HepG2 (cell line): ENCODE data around the gene C2orf76. TPM values are rescaled to one million over a fixed set of nuclear protein-coding genes. Genes with fewer than 3 reads are reported as not detected.

Source experiments
- ATAC-seq: fragments of 200-7000 bp; cut with Tn5 transposase; 3 replicates; pipeline ENCODE4 v1.9.1; 2020; ENCODE audit warnings: mild to moderate bottlenecking, moderate library complexity
- BruUV-seq: library from RNA; stranded (reverse); fragments of 400-500 nt; replicated peaks from 2 replicates; lab custom pipeline; 2021; lab: Mats Ljungman, UMichigan
- CTCF ChIA-PET: fragments of 300-600 bp; formaldehyde crosslinking; extraction: SDS; loops from one replicate; lab custom pipeline; 2021; ENCODE audit warnings: low total read pairs, inconsistent platforms, low intra/inter-chr PET ratio; lab: Yijun Ruan, JAX
- POLR2A ChIA-PET: fragments of 350-600 bp; sonication (Branson Sonifier 250); formaldehyde crosslinking; loops from one replicate; lab custom pipeline; 2020; ENCODE audit warnings: antibody characterized with exemption, inconsistent platforms; lab: Yijun Ruan, JAX
- DNase-seq: peaks from one replicate; pipeline ENCODE4 v3.0.0-alpha.2; 2015; ENCODE audit warnings: low spot score
- FAIRE-seq: peaks from 3 replicates; lab custom pipeline; 2011; peaks lifted over from hg19 to GRCh38; lab: Jason Lieb, UNC
- H2AFZ ChIP-seq: one replicate; pipeline ENCODE4 v1.6.1; 2011; ENCODE audit warnings: low read length, inconsistent platforms
- H3K27ac ChIP-seq: fragments of 300-600 bp; 3 replicates; pipeline ENCODE4 v1.8.0; 2011; ENCODE audit warnings: mixed run types, mild to moderate bottlenecking, mixed read lengths, low read length, inconsistent platforms; ENCODE audit not compliant: insufficient read depth; ENCODE audit errors: extremely low read length
- H3K27me3 ChIP-seq, 2 experiments: fragments of 200-600 bp in 1 of 2; 2 replicates in 1 of 2; 3 replicates in 1 of 2; pipeline versions ENCODE4 v1.6.0 to v1.8.0; 2011; ENCODE audit warnings: low read length in 2 of 2, mild to moderate bottlenecking in 2 of 2, moderate library complexity in 2 of 2, inconsistent platforms in 1 of 2; ENCODE audit not compliant: insufficient read depth in 2 of 2, control insufficient read depth in 1 of 2
- H3K36me3 ChIP-seq, 2 experiments: fragments of 200-600 bp in 1 of 2; replicated peaks in 1 of 2; 2 replicates in 1 of 2; 3 replicates in 1 of 2; pipeline versions ENCODE4 v1.5.1 to v1.8.0; 2011; ENCODE audit warnings: low read length in 2 of 2, inconsistent platforms in 1 of 2; ENCODE audit not compliant: insufficient read depth in 2 of 2, control insufficient read depth in 1 of 2
- H3K4me1 ChIP-seq: 2 replicates; pipeline ENCODE4 v1.5.1; 2012; ENCODE audit warnings: low read length, inconsistent platforms; ENCODE audit not compliant: insufficient read depth
- H3K4me2 ChIP-seq: 2 replicates; pipeline ENCODE4 v1.6.0; 2011; ENCODE audit warnings: low read depth, low read length, inconsistent platforms
- H3K4me3 ChIP-seq, 3 experiments: fragments of 200-600 bp in 1 of 3; sonication (generic), shearing (Covaris generic) in 1 of 3; replicated peaks in 1 of 3; 2 replicates each; pipeline ENCODE4 v1.5.1; 2011 to 2016; ENCODE audit warnings: low read length in 3 of 3, inconsistent platforms in 2 of 3, low read depth in 2 of 3, mild to moderate bottlenecking in 2 of 3, control low read depth in 1 of 3, mixed read lengths in 1 of 3; ENCODE audit not compliant: insufficient read depth in 1 of 3
- H3K79me2 ChIP-seq: one replicate; pipeline ENCODE4 v1.6.1; 2011; ENCODE audit warnings: low read length, inconsistent platforms; ENCODE audit not compliant: insufficient read depth
- H3K9ac ChIP-seq: 2 replicates; pipeline ENCODE4 v1.6.0; 2011; ENCODE audit warnings: mild to moderate bottlenecking, low read depth, low read length, inconsistent platforms; ENCODE audit not compliant: insufficient read depth
- H3K9me3 ChIP-seq: 2 replicates; pipeline ENCODE4 v1.5.1; 2012; ENCODE audit warnings: mild to moderate bottlenecking, low read length
- H4K20me1 ChIP-seq: 2 replicates; pipeline ENCODE4 v1.6.0; 2011; ENCODE audit warnings: inconsistent platforms, mild to moderate bottlenecking, low read length, moderate library complexity; ENCODE audit not compliant: insufficient read depth
- BRCA1 ChIP-seq: sonication (generic); formaldehyde crosslinking; IDR thresholded peaks from 2 replicates; pipeline ENCODE4 v1.4.0; 2020; ENCODE audit warnings: missing genetic modification reagents
- FOXK2 ChIP-seq: fragments of 450-650 bp; IDR thresholded peaks from 2 replicates; pipeline ENCODE4 v1.6.1; 2016
- GZF1 ChIP-seq: sonication (generic); formaldehyde crosslinking; IDR thresholded peaks from 2 replicates; pipeline ENCODE4 v1.5.1; 2020; ENCODE audit warnings: mild to moderate bottlenecking, missing genetic modification reagents
- KAT8 ChIP-seq: IDR thresholded peaks from 2 replicates; pipeline ENCODE4 v1.6.1; 2016; ENCODE audit warnings: missing genetic modification reagents, missing compliant biosample characterization
- NR2F6 ChIP-seq, 2 experiments: IDR thresholded peaks; 2 replicates each; pipeline ENCODE4 v1.6.1; 2016; ENCODE audit warnings: antibody characterized with exemption in 1 of 2, mild to moderate bottlenecking in 1 of 2
- POLR2AphosphoS2 ChIP-seq: IDR thresholded peaks from 2 replicates; pipeline ENCODE4 v1.6.1; 2011; ENCODE audit warnings: low read depth, low read length, improper control_type of control experiment
- REL ChIP-seq: sonication (generic); formaldehyde crosslinking; conservative IDR thresholded peaks from 2 replicates; pipeline ENCODE4 v1.8.0; 2022; ENCODE audit warnings: mild to moderate bottlenecking, missing genetic modification reagents, moderate library complexity
- SCMH1 ChIP-seq: sonication (generic); formaldehyde crosslinking; IDR thresholded peaks from 2 replicates; pipeline ENCODE4 v1.9.0; 2021; ENCODE audit warnings: missing genetic modification reagents, mild to moderate bottlenecking, borderline replicate concordance
- TAF1 ChIP-seq: sonication (generic); formaldehyde crosslinking; IDR thresholded peaks from 2 replicates; pipeline ENCODE4 v1.4.0; 2020; ENCODE audit warnings: missing genetic modification reagents
- TOE1 ChIP-seq: sonication (generic); formaldehyde crosslinking; IDR thresholded peaks from 2 replicates; pipeline ENCODE4 v1.4.0; 2020; ENCODE audit warnings: mild to moderate bottlenecking, missing genetic modification reagents
- ZBTB1 ChIP-seq: sonication (generic); formaldehyde crosslinking; IDR thresholded peaks from 2 replicates; pipeline ENCODE4 v1.4.0; 2020; ENCODE audit warnings: missing genetic modification reagents, borderline replicate concordance
- ZNF367 ChIP-seq: sonication (generic); formaldehyde crosslinking; IDR thresholded peaks from 2 replicates; pipeline ENCODE4 v1.4.0; 2020; ENCODE audit warnings: missing genetic modification reagents, borderline replicate concordance
- ZNF589 ChIP-seq: sonication (generic); formaldehyde crosslinking; conservative IDR thresholded peaks from 2 replicates; pipeline ENCODE4 v1.8.0; 2022; ENCODE audit warnings: mild to moderate bottlenecking, moderate library complexity, missing genetic modification reagents
- ZNF598 ChIP-seq: sonication (generic); formaldehyde crosslinking; IDR thresholded peaks from 2 replicates; pipeline ENCODE4 v1.5.1; 2020; ENCODE audit warnings: mild to moderate bottlenecking, missing genetic modification reagents, borderline replicate concordance
- ZNF746 ChIP-seq: sonication (generic); formaldehyde crosslinking; IDR thresholded peaks from 2 replicates; pipeline ENCODE4 v1.8.0; 2022; ENCODE audit warnings: mild to moderate bottlenecking, missing genetic modification reagents
- ZNF816 ChIP-seq: sonication (generic); formaldehyde crosslinking; IDR thresholded peaks from 2 replicates; pipeline ENCODE4 v1.8.0; 2022; ENCODE audit warnings: missing genetic modification reagents, mild to moderate bottlenecking, borderline replicate concordance
- ZSCAN29 ChIP-seq: sonication (generic); formaldehyde crosslinking; conservative IDR thresholded peaks from 2 replicates; pipeline ENCODE4 v1.4.0; 2020; ENCODE audit warnings: mild to moderate bottlenecking, missing genetic modification reagents
- WGBS: methylation state at CpG from one replicate; pipeline ENCODE4 v1.1.6; 2017; ENCODE audit warnings: low lambda C conversion rate; 5-methylcytosine and 5-hydroxymethylcytosine counted together
- in situ Hi-C: cut with HindIII; loops from 2 replicates; pipeline ENCODE4 v1.10.0; 2017; ENCODE audit warnings: low pct_unique_long_range_greater_than_20kb; ENCODE audit not compliant: extremely low pct_ligation_motif_present
- intact Hi-C: fragments of 100-400 bp; cut with micrococcal nuclease; formaldehyde crosslinking; loops from one replicate; pipeline ENCODE4 v1.10.0; 2022; ENCODE audit not compliant: unreplicated experiment
- polyA plus RNA-seq, 8 experiments: library from polyadenylated mRNA; depleted of rRNA in 3 of 8; stranded (reverse) in 7 of 8; unstranded in 1 of 8; fragments of >200 nt; fragmentation: Illumina TruSeq in 4 of 8; extraction: Trizol in 4 of 8; gene quantifications; 2 replicates each; pipeline versions ENCODE4 v1.2.1 to v1.2.3, GENCODE V29; 2011 to 2016; ENCODE audit warnings: low read depth in 4 of 8, missing spikeins in 1 of 8, mixed read lengths in 1 of 8; ENCODE audit not compliant: insufficient read depth in 1 of 8
- total RNA-seq, 5 experiments: library from RNA; depleted of rRNA; stranded (reverse); fragments of >200 nt; fragmentation: Illumina TruSeq; extraction: Trizol; gene quantifications; 2 replicates each; pipeline ENCODE4 v1.2.3, GENCODE V29; 2016; ENCODE audit warnings: low read depth in 1 of 5
- TF ChIP-seq, protein P1 (sequence below): sonication (generic); formaldehyde crosslinking; IDR thresholded peaks from 2 replicates; pipeline ENCODE4 v1.9.0; 2022; ENCODE audit warnings: low read depth, missing genetic modification reagents

The C2orf76 gene
- total and polyA plus RNA-seq, 2 of the 13 experiments (the other 11 are each of a cell fraction or from before 2014, with no cell fraction given) = 7.7 to 8.5 TPM

DNA sequence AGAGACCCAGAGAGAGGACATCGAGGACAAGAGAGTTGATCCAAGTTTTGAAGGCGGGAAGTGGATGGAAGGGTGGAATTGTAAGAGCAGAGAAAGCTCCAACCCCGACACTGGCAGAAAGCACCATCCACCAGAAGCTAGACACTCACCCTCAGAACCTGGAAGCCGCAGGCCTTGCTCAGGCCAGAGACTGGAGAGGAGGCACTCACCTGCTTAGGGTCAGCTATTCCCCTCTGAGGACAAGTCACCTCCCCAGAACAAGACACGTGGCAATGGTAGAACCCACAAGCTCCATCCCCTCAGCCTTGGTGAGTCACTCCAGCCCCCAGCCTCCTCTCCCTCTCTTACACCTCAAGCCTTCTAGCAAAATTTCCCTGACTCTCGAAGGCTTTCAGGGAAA is 78.1 kb downstream of the C2orf76 start:
- Histone ChIP-seq H3K27me3 (peaks cover 0 to 12% of the 10 kb centered on the region in 2 experiments; a peak in 3 of 5 replicates), H4K20me1 (no peaks in the 10 kb centered on the region), H3K27ac (no peak overlapping the region), H3K79me2 (no peaks in the 10 kb centered on the region), H3K9ac (no peak overlapping the region), H3K4me2 (no peak overlapping the region), H2AFZ (no peak overlapping the region), H3K4me1 (peaks cover 27% of the 10 kb centered on the region), H3K36me3 (no peaks in the 10 kb centered on the region), H3K4me3 (no peak overlapping the region), H3K9me3 (no peaks in the 10 kb centered on the region)
- no TSS peak for BruUV-seq
- ChIA-PET POLR2A (no interaction called here), CTCF (no interaction called here)
- WGBS = 36% methylated on average over 6 of the region's 6 CpGs
- TF ChIP-seq ZNF589 (CRISPR knock-in tag) (no peak), ZNF816 (CRISPR knock-in tag) (no peak), TOE1 (no peak), ZNF598 (CRISPR knock-in tag) (no peak), FOXK2 (no peak), ZSCAN29 (CRISPR knock-in tag) (no peak), POLR2AphosphoS2 (no peak), GZF1 (no peak), BRCA1 (no peak), ZNF367 (no peak), REL (CRISPR knock-in tag) (no peak), KAT8 (CRISPR knock-in tag) (no peak), TAF1 (no peak), SCMH1 (CRISPR knock-in tag) (no peak), ZNF746 (CRISPR knock-in tag) (no peak), NR2F6 (IDR thresholded peaks at IDR 0.05) (no peak), NR2F6 (CRISPR knock-in tag; IDR thresholded peaks at IDR 0.05) (no peak), ZBTB1 (CRISPR knock-in tag) (no peak)
- TF ChIP-seq, protein P1, sequence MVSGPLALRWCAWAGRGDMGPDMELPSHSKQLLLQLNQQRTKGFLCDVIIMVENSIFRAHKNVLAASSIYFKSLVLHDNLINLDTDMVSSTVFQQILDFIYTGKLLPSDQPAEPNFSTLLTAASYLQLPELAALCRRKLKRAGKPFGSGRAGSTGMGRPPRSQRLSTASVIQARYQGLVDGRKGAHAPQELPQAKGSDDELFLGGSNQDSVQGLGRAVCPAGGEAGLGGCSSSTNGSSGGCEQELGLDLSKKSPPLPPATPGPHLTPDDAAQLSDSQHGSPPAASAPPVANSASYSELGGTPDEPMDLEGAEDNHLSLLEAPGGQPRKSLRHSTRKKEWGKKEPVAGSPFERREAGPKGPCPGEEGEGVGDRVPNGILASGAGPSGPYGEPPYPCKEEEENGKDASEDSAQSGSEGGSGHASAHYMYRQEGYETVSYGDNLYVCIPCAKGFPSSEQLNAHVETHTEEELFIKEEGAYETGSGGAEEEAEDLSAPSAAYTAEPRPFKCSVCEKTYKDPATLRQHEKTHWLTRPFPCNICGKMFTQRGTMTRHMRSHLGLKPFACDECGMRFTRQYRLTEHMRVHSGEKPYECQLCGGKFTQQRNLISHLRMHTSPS (CRISPR knock-in tag) = no peak
- intact Hi-C loops (no loop called here), in situ Hi-C loops (loop anchor here (10.0 kb wide), 1 partner anchor 274 kb away; no protein-coding TSS in a partner anchor)
- ATAC-seq (no peak), FAIRE-seq (no peak), DNase-seq (no peak)
